Measurements from ENCODE around the gene C11orf58.

GRCh38 chr11:16789560-16790485, 51.4 kb downstream of the C11orf58 start:
- TF ChIP-seq CTCF (IDR thresholded peaks at IDR 0.05 in 4 of 5, conservative IDR thresholded peaks at IDR 0.05 in 1 of 5) (no peak), POLR2A (IDR thresholded peaks at IDR 0.05) (no peak)
